WTC11 (cell line): ENCODE results near the gene PSMC3. TPM values are rescaled to one million over a fixed set of nuclear protein-coding genes. Genes with fewer than 3 reads are reported as not detected.
A peak's percentile ranks its signal among the peaks of the same experiment; 100 is the strongest.

Experiments
- ATAC-seq: fragments of 200-7000 bp; cut with Tn5 transposase; 2 replicates; pipeline ENCODE4 v1.10.0; 2021; ENCODE audit warnings: mild to moderate bottlenecking, moderate library complexity
- CTCF ChIA-PET: fragments of 300-600 bp; sonication (Branson Sonifier 250); formaldehyde crosslinking; loops from one replicate; lab custom pipeline; 2021; ENCODE audit warnings: antibody characterized with exemption; lab: Charles Lee
- POLR2A ChIA-PET: fragments of 350-600 bp; sonication (Branson Sonifier 250); formaldehyde crosslinking; loops from one replicate; lab custom pipeline; 2021; ENCODE audit warnings: antibody characterized with exemption; lab: Charles Lee
- DNase-seq: peaks from one replicate; pipeline ENCODE4 v3.0.0; 2021; ENCODE audit warnings: low spot score
- H3K27ac Mint-ChIP-seq: 2 replicates; pipeline ENCODE4 v1.8.0; 2021; ENCODE audit warnings: mixed read lengths
- H3K27me3 Mint-ChIP-seq: 2 replicates; pipeline ENCODE4 v1.8.0; 2021; ENCODE audit warnings: low read depth, mild to moderate bottlenecking, moderate library complexity, mixed read lengths
- H3K36me3 Mint-ChIP-seq: 2 replicates; pipeline ENCODE4 v1.8.0; 2021; ENCODE audit warnings: mixed read lengths
- H3K4me1 Mint-ChIP-seq: 2 replicates; pipeline ENCODE4 v1.8.0; 2022; ENCODE audit warnings: mixed read lengths
- H3K4me3 Mint-ChIP-seq: 2 replicates; pipeline ENCODE4 v1.8.0; 2021; ENCODE audit warnings: mild to moderate bottlenecking, moderate library complexity, mixed read lengths
- H3K9me3 Mint-ChIP-seq: 2 replicates; pipeline ENCODE4 v1.8.0; 2021; ENCODE audit warnings: mixed read lengths
- AR ChIP-seq: fragments of 250-450 bp; sonication (Bioruptor Pico); IDR thresholded peaks from 2 replicates; pipeline ENCODE4 v1.9.0; 2021; ENCODE audit warnings: mild to moderate bottlenecking
- CTCF ChIP-seq: fragments of 200-600 bp; IDR thresholded peaks from 2 replicates; pipeline ENCODE4 v1.8.0; 2022; ENCODE audit warnings: antibody characterized with exemption
- FOXJ3 ChIP-seq: sonication (generic); formaldehyde crosslinking; IDR thresholded peaks from 2 replicates; pipeline ENCODE4 v1.9.0; 2021; ENCODE audit warnings: missing genetic modification reagents, mild to moderate bottlenecking, borderline replicate concordance
- FOXP1 ChIP-seq: sonication (generic); formaldehyde crosslinking; IDR thresholded peaks from 2 replicates; pipeline ENCODE4 v1.8.0; 2022; ENCODE audit warnings: missing genetic modification reagents, mild to moderate bottlenecking, moderate library complexity, borderline replicate concordance
- HMGA2 ChIP-seq: fragments of 250-450 bp; sonication (Bioruptor Pico); IDR thresholded peaks from 2 replicates; pipeline ENCODE4 v1.4.0; 2021; ENCODE audit warnings: mild to moderate bottlenecking, moderate library complexity
- IRF2 ChIP-seq: sonication (generic); formaldehyde crosslinking; IDR thresholded peaks from 2 replicates; pipeline ENCODE4 v1.8.0; 2022; ENCODE audit warnings: low read depth, missing genetic modification reagents, borderline replicate concordance
- JUN ChIP-seq: sonication (generic); formaldehyde crosslinking; IDR thresholded peaks from 2 replicates; pipeline ENCODE4 v1.8.0; 2023; ENCODE audit warnings: mild to moderate bottlenecking, missing genetic modification reagents
- MAX ChIP-seq: sonication (generic); formaldehyde crosslinking; IDR thresholded peaks from 2 replicates; pipeline ENCODE4 v1.8.0; 2022; ENCODE audit warnings: mild to moderate bottlenecking, missing genetic modification reagents
- NFATC4 ChIP-seq: fragments of 250-450 bp; sonication (Bioruptor Pico); IDR thresholded peaks from 2 replicates; pipeline ENCODE4 v1.9.0; 2021; ENCODE audit warnings: mild to moderate bottlenecking
- SP1 ChIP-seq: sonication (generic); formaldehyde crosslinking; conservative IDR thresholded peaks from 2 replicates; pipeline ENCODE4 v1.8.1; 2022; ENCODE audit warnings: missing genetic modification reagents
- TEAD1 ChIP-seq: sonication (generic); formaldehyde crosslinking; IDR thresholded peaks from 2 replicates; pipeline ENCODE4 v1.8.0; 2022; ENCODE audit warnings: mild to moderate bottlenecking, missing genetic modification reagents
- USF1 ChIP-seq: sonication (generic); formaldehyde crosslinking; IDR thresholded peaks from 2 replicates; pipeline ENCODE4 v1.8.0; 2022; ENCODE audit warnings: mild to moderate bottlenecking, missing genetic modification reagents
- ZBTB43 ChIP-seq: sonication (generic); formaldehyde crosslinking; IDR thresholded peaks from 2 replicates; pipeline ENCODE4 v1.8.1; 2023; ENCODE audit warnings: mild to moderate bottlenecking, missing genetic modification reagents
- ZNF121 ChIP-seq: sonication (generic); formaldehyde crosslinking; IDR thresholded peaks from 2 replicates; pipeline ENCODE4 v1.8.0; 2023; ENCODE audit warnings: missing genetic modification reagents
- ZNF219 ChIP-seq: sonication (generic); formaldehyde crosslinking; IDR thresholded peaks from 2 replicates; pipeline ENCODE4 v1.8.0; 2023; ENCODE audit warnings: missing genetic modification reagents, mild to moderate bottlenecking, borderline replicate concordance
- ZNF263 ChIP-seq: sonication (generic); formaldehyde crosslinking; IDR thresholded peaks from 2 replicates; pipeline ENCODE4 v1.8.1; 2022; ENCODE audit warnings: low read depth, mild to moderate bottlenecking, moderate library complexity, missing genetic modification reagents
- total RNA-seq: library from RNA; stranded (reverse); gene quantifications from 3 replicates; pipeline ENCODE4 v1.2.3, GENCODE V29; 2021

The PSMC3 gene
- total RNA-seq, 1 experiment from 2014 or later: 162 TPM

GRCh38 chr11:47408598-47409439 is 17.4 kb downstream of the PSMC3 start:
- H3K27me3 Mint-ChIP-seq: no peaks in the 10 kb centered on the region

More at GRCh38 chr11:47408598-47409439, 17.4 kb downstream of the PSMC3 start:
- Mint-ChIP-seq H3K27ac (peak overlapping the region; percentile 61; the same call in 1 of the 2 replicates), H3K36me3 (peaks cover 4% of the 10 kb centered on the region; the same call in 1 of the 2 replicates), H3K4me3 (peak overlapping the region; percentile 92), H3K9me3 (no peaks in the 10 kb centered on the region), H3K4me1 (peaks cover 15% of the 10 kb centered on the region)
- peak; percentile 49 for DNase-seq
- POLR2A ChIA-PET: interaction anchor here (0.6 kb wide), 1 partner anchor 179 kb away, joined by 5 read pairs; no protein-coding TSS in a partner anchor
- TF ChIP-seq NFATC4 (CRISPR knock-in tag) (no peak), SP1 (CRISPR knock-in tag) (no peak), MAX (CRISPR knock-in tag) (no peak), ZBTB43 (no peak), USF1 (no peak), HMGA2 (no peak), FOXP1 (CRISPR knock-in tag) (no peak), IRF2 (CRISPR knock-in tag) (no peak), ZNF263 (no peak), TEAD1 (CRISPR knock-in tag) (no peak), ZNF121 (CRISPR knock-in tag) (no peak), JUN (CRISPR knock-in tag) (no peak), ZNF219 (CRISPR knock-in tag) (no peak), CTCF (no peak), FOXJ3 (CRISPR knock-in tag) (no peak), AR (CRISPR knock-in tag) (no peak)
- peak; percentile 7 for ATAC-seq
- CTCF ChIA-PET: interaction anchor here (1.0 to 3.0 kb wide), 2 partner anchors 34 to 46 kb away, joined by 4 to 33 read pairs; no protein-coding TSS in a partner anchor
